ENCODE results near the gene SEMA7A. TPM values are rescaled to one million over a fixed set of nuclear protein-coding genes. Genes with fewer than 3 reads are reported as not detected.

SEMA7A gene
- total and polyA plus RNA-seq, 2 donors from 2014 or later, result 2.8 to 3.6 TPM

GRCh38 chr15:74383286-74383685 lies 50.5 kb downstream of the SEMA7A start:
- intact Hi-C loops (cut with DNase I), result loop anchor here (5.0 kb wide), 1 partner anchor 54 kb away; no protein-coding TSS in a partner anchor
- no peak overlapping the region for H3K9ac ChIP-seq (ENCODE audit: low read length in 3 of 3)
- DNase-seq (no peak), FAIRE-seq (no peak)
- no peak overlapping the region for H3K4me3 ChIP-seq (ENCODE audit: low read length in 3 of 3)
- no peaks in the 10 kb centered on the region for H3K9me3 ChIP-seq (ENCODE audit: control insufficient read depth in 2 of 3, insufficient read depth in 1 of 3, low read length in 3 of 3)
- no peaks in the 10 kb centered on the region for H3K27me3 ChIP-seq (ENCODE audit: control insufficient read depth, insufficient read depth, low read length)
- H3K4me1 ChIP-seq (ENCODE audit: control insufficient read depth in 2 of 3, insufficient read depth in 2 of 3, low read depth in 1 of 3, low read length in 3 of 3), result peaks cover 0 to 25% (median 9%) of the 10 kb centered on the region in 3 donors
- H3K27ac ChIP-seq (ENCODE audit: low read depth in 2 of 2, low read length in 2 of 2), result no peak overlapping the region
- no peak for TF ChIP-seq CTCF (IDR thresholded peaks at IDR 0.05; ENCODE audit: borderline replicate concordance, extremely low read depth, insufficient read depth)
- H3K36me3 ChIP-seq (ENCODE audit: control insufficient read depth in 2 of 3, insufficient read depth in 3 of 3, low read length in 3 of 3), result no peaks in the 10 kb centered on the region

GRCh38 chr15:74382004-74382816 lies 51.5 kb downstream of the SEMA7A start:
- FAIRE-seq, result no peak

GRCh38 chr15:74381481-74381880 lies 52.3 kb downstream of the SEMA7A start:
- H3K4me3 ChIP-seq (ENCODE audit: low read length in 3 of 3), result no peak overlapping the region
- H3K4me1 ChIP-seq (ENCODE audit: control insufficient read depth in 2 of 3, insufficient read depth in 2 of 3, low read depth in 1 of 3, low read length in 3 of 3), result peaks cover 0 to 20% (median 9%) of the 10 kb centered on the region in 3 donors
- no peak overlapping the region for H3K27ac ChIP-seq (ENCODE audit: low read depth in 2 of 2, low read length in 2 of 2)
- no peak for TF ChIP-seq CTCF (IDR thresholded peaks at IDR 0.05; ENCODE audit: borderline replicate concordance, extremely low read depth, insufficient read depth)
- no peak overlapping the region for H3K9ac ChIP-seq (ENCODE audit: low read length in 3 of 3)
- FAIRE-seq (no peak), DNase-seq (peak in 1 of 5 donors; percentile 42)
- no peaks in the 10 kb centered on the region for H3K36me3 ChIP-seq (ENCODE audit: control insufficient read depth in 2 of 3, insufficient read depth in 3 of 3, low read length in 3 of 3)
- H3K9me3 ChIP-seq (ENCODE audit: control insufficient read depth in 2 of 3, insufficient read depth in 1 of 3, low read length in 3 of 3), result no peaks in the 10 kb centered on the region
- H3K27me3 ChIP-seq (ENCODE audit: control insufficient read depth, insufficient read depth, low read length), result no peaks in the 10 kb centered on the region
- intact Hi-C loops (cut with DNase I), result loop anchor here (5.0 kb wide), 1 partner anchor 56 kb away; no protein-coding TSS in a partner anchor

More at GRCh38 chr15:74382004-74382816, 51.5 kb downstream of the SEMA7A start:
- Histone ChIP-seq H3K27me3 (ENCODE audit: control insufficient read depth, insufficient read depth, low read length) (no peaks in the 10 kb centered on the region), H3K4me1 (ENCODE audit: control insufficient read depth in 2 of 3, insufficient read depth in 2 of 3, low read depth in 1 of 3, low read length in 3 of 3) (peaks cover 0 to 21% (median 9%) of the 10 kb centered on the region in 3 donors), H3K4me3 (ENCODE audit: low read length in 3 of 3) (no peak overlapping the region), H3K36me3 (ENCODE audit: control insufficient read depth in 2 of 3, insufficient read depth in 3 of 3, low read length in 3 of 3) (no peaks in the 10 kb centered on the region), H3K9me3 (ENCODE audit: control insufficient read depth in 2 of 3, insufficient read depth in 1 of 3, low read length in 3 of 3) (no peaks in the 10 kb centered on the region), H3K9ac (ENCODE audit: low read length in 3 of 3) (no peak overlapping the region), H3K27ac (ENCODE audit: low read depth in 2 of 2, low read length in 2 of 2) (no peak overlapping the region)
- TF ChIP-seq CTCF (IDR thresholded peaks at IDR 0.05; ENCODE audit: borderline replicate concordance, extremely low read depth, insufficient read depth), result peak; percentile 93
- DNase-seq, result peak; percentile 88 to 93 (median 91)
- intact Hi-C loops (cut with DNase I), result loop anchor here (5.0 kb wide), 1 partner anchor 55 kb away; no protein-coding TSS in a partner anchor

Measured in kidney (tissue), 14 donors.